ENCODE data around the gene GH2.
"Not testable (repeated sequence)": the region's sequence is repeated elsewhere in the genome, so short reads cannot be mapped to it uniquely, and the experiment has no call there.

GH2 gene

GRCh38 chr17:63871646-63872365 is 9.9 kb downstream of the GH2 start:
- not testable (repeated sequence) for DNase-seq

GRCh38 chr17:63870292-63870665 is 11.5 kb downstream of the GH2 start:
- peak; percentile 46 for DNase-seq

GRCh38 chr17:63869491-63870291 is 12.1 kb downstream of the GH2 start:
- DNase-seq, result peak; percentile 71

GRCh38 chr17:63866625-63867024 is 15.1 kb downstream of the GH2 start:
- DNase-seq, result not testable (repeated sequence)

- no peak for DNase-seq
These were observed 22.5 kb downstream of the GH2 start for GRCh38 chr17:63859257-63859656.

- DNase-seq, result not testable (repeated sequence)
These were observed 25.3 kb downstream of the GH2 start for GRCh38 chr17:63856425-63856824.

- no peak for DNase-seq
These were observed 26.6 kb downstream of the GH2 start for GRCh38 chr17:63855185-63855584.

GRCh38 chr17:63854709-63855108 is 27.0 kb downstream of the GH2 start:
- no peak for DNase-seq

GRCh38 chr17:63853260-63853659 is 28.5 kb downstream of the GH2 start:
- DNase-seq, result no peak

- DNase-seq, result no peak
These were observed 31.3 kb downstream of the GH2 start for GRCh38 chr17:63850401-63850800.

- DNase-seq, result peak; percentile 90
These were observed 32.7 kb downstream of the GH2 start for GRCh38 chr17:63848834-63849689.

GRCh38 chr17:63847525-63848249 is 34.1 kb downstream of the GH2 start:
- DNase-seq, result no peak

- DNase-seq, result no peak
These were observed 36.2 kb downstream of the GH2 start for GRCh38 chr17:63845509-63845908.

- DNase-seq, result no peak
These were observed 37.6 kb downstream of the GH2 start for GRCh38 chr17:63843910-63844677.

GRCh38 chr17:63843387-63843888 is 38.3 kb downstream of the GH2 start:
- DNase-seq, result peak; percentile 61

GRCh38 chr17:63842540-63843386 is 39.0 kb downstream of the GH2 start, which contains the start of gene SMARCD2:
SMARCD2 (minus strand) TSS chr17:63842685; CDS start chr17:63842674, 11 bp downstream.
- DNase-seq, result peak; percentile 99

GRCh38 chr17:63842173-63842539 is 39.6 kb downstream of the GH2 start:
- no peak for DNase-seq

GRCh38 chr17:63841350-63842172 is 40.2 kb downstream of the GH2 start:
- peak; percentile 26 for DNase-seq

GRCh38 chr17:63840591-63841349 is 41.0 kb downstream of the GH2 start:
- DNase-seq, result peak; percentile 14

Measured in fibroblast of upper back skin (primary cell).